Measurements from ENCODE around the gene UBE3B. TPM values are rescaled to one million over a fixed set of nuclear protein-coding genes. Genes with fewer than 3 reads are reported as not detected.
A peak's percentile ranks its signal among the peaks of the same experiment; 100 is the strongest.
"Not testable (repeated sequence)": the region's sequence is repeated elsewhere in the genome, so short reads cannot be mapped to it uniquely, and the experiment has no call there.

Gene UBE3B
- 21.4 TPM for total RNA-seq

- H3K9ac ChIP-seq (ENCODE audit: low read depth in 1 of 3, low read length in 3 of 3): peak within 1 kb of the TSS; percentile 95 to 99 (median 98)
- H3K4me3 ChIP-seq (ENCODE audit: low read length in 3 of 3): peak within 1 kb of the TSS; percentile 93 to 98 (median 96)
- peaks cover 22 to 42% (median 28%) of the 10 kb centered on the region in 3 donors for H3K4me1 ChIP-seq (ENCODE audit: control insufficient read depth in 3 of 3, insufficient read depth in 3 of 3, low read length in 3 of 3)
- no peaks in the 10 kb centered on the region for H3K27me3 ChIP-seq (ENCODE audit: control insufficient read depth in 3 of 3, insufficient read depth in 3 of 3, low read length in 3 of 3)
- no peaks in the 10 kb centered on the region for H3K9me3 ChIP-seq (ENCODE audit: control insufficient read depth in 3 of 3, low read length in 3 of 3)
- peaks cover 0 to 3% (median 0%) of the 10 kb centered on the region in 3 donors for H3K36me3 ChIP-seq (ENCODE audit: control insufficient read depth in 3 of 3, insufficient read depth in 3 of 3, low read length in 3 of 3)
- peak within 1 kb of the TSS; percentile 96 for H3K27ac ChIP-seq (ENCODE audit: low read depth, low read length)
These were observed at the start of gene UBE3B, which contains the start of gene KCTD10 for GRCh38 chr12:109477185-109477962. UBE3B (plus strand) TSS chr12:109477634; CDS start chr12:109483552, 5,918 bp downstream. KCTD10 (minus strand) TSS chr12:109477300; CDS start chr12:109477262, 38 bp downstream.

GRCh38 chr12:109428037-109428629 lies 49.3 kb upstream of the UBE3B start:
- no peak overlapping the region for H3K27ac ChIP-seq (ENCODE audit: low read depth, low read length)
- peaks cover 0 to 3% (median 0%) of the 10 kb centered on the region in 3 donors for H3K27me3 ChIP-seq (ENCODE audit: control insufficient read depth in 3 of 3, insufficient read depth in 3 of 3, low read length in 3 of 3)
- no peaks in the 10 kb centered on the region for H3K36me3 ChIP-seq (ENCODE audit: control insufficient read depth in 3 of 3, insufficient read depth in 3 of 3, low read length in 3 of 3)
- H3K4me1 ChIP-seq (ENCODE audit: control insufficient read depth in 3 of 3, insufficient read depth in 3 of 3, low read length in 3 of 3): peaks cover 0 to 5% (median 5%) of the 10 kb centered on the region in 3 donors
- H3K9ac ChIP-seq (ENCODE audit: low read depth in 1 of 3, low read length in 3 of 3): no peak overlapping the region
- no peak overlapping the region for H3K4me3 ChIP-seq (ENCODE audit: low read length in 3 of 3)
- H3K9me3 ChIP-seq (ENCODE audit: control insufficient read depth in 3 of 3, low read length in 3 of 3): no peaks in the 10 kb centered on the region

- not testable (repeated sequence) for H3K4me3 ChIP-seq (ENCODE audit: low read length in 3 of 3); H3K27me3 ChIP-seq (ENCODE audit: control insufficient read depth in 3 of 3, insufficient read depth in 3 of 3, low read length in 3 of 3); H3K9ac ChIP-seq (ENCODE audit: low read depth in 1 of 3, low read length in 3 of 3); H3K36me3 ChIP-seq (ENCODE audit: control insufficient read depth in 3 of 3, insufficient read depth in 3 of 3, low read length in 3 of 3); H3K9me3 ChIP-seq (ENCODE audit: control insufficient read depth in 3 of 3, low read length in 3 of 3); H3K27ac ChIP-seq (ENCODE audit: low read depth, low read length)
- H3K4me1 ChIP-seq (ENCODE audit: control insufficient read depth in 3 of 3, insufficient read depth in 3 of 3, low read length in 3 of 3): peaks cover 4 to 11% (median 9%) of the 10 kb centered on the region in 3 donors
These were observed 48.6 kb upstream of the UBE3B start for GRCh38 chr12:109428804-109429203.

- Histone ChIP-seq H3K36me3 (ENCODE audit: control insufficient read depth in 3 of 3, insufficient read depth in 3 of 3, low read length in 3 of 3) (no peaks in the 10 kb centered on the region), H3K9me3 (ENCODE audit: control insufficient read depth in 3 of 3, low read length in 3 of 3) (no peaks in the 10 kb centered on the region), H3K27me3 (ENCODE audit: control insufficient read depth in 3 of 3, insufficient read depth in 3 of 3, low read length in 3 of 3) (no peaks in the 10 kb centered on the region), H3K9ac (ENCODE audit: low read depth in 1 of 3, low read length in 3 of 3) (no peak overlapping the region), H3K27ac (ENCODE audit: low read depth, low read length) (no peak overlapping the region), H3K4me3 (ENCODE audit: low read length in 3 of 3) (no peak overlapping the region), H3K4me1 (ENCODE audit: control insufficient read depth in 3 of 3, insufficient read depth in 3 of 3, low read length in 3 of 3) (peaks cover 4 to 11% (median 9%) of the 10 kb centered on the region in 3 donors)
These were observed 47.2 kb upstream of the UBE3B start for GRCh38 chr12:109430244-109430643.

GRCh38 chr12:109432431-109432830 lies 45.0 kb upstream of the UBE3B start:
- no peak overlapping the region for H3K9ac ChIP-seq (ENCODE audit: low read depth in 1 of 3, low read length in 3 of 3)
- no peaks in the 10 kb centered on the region for H3K9me3 ChIP-seq (ENCODE audit: control insufficient read depth in 3 of 3, low read length in 3 of 3)
- H3K4me1 ChIP-seq (ENCODE audit: control insufficient read depth in 3 of 3, insufficient read depth in 3 of 3, low read length in 3 of 3): peaks cover 4 to 12% (median 9%) of the 10 kb centered on the region in 3 donors
- H3K27ac ChIP-seq (ENCODE audit: low read depth, low read length): no peak overlapping the region
- H3K27me3 ChIP-seq (ENCODE audit: control insufficient read depth in 3 of 3, insufficient read depth in 3 of 3, low read length in 3 of 3): no peaks in the 10 kb centered on the region
- H3K36me3 ChIP-seq (ENCODE audit: control insufficient read depth in 3 of 3, insufficient read depth in 3 of 3, low read length in 3 of 3): no peaks in the 10 kb centered on the region
- H3K4me3 ChIP-seq (ENCODE audit: low read length in 3 of 3): no peak overlapping the region

GRCh38 chr12:109432842-109433304 lies 44.6 kb upstream of the UBE3B start:
- Histone ChIP-seq H3K9ac (ENCODE audit: low read depth in 1 of 3, low read length in 3 of 3) (peak overlapping the region in 2 of 3 donors; percentile 9 to 15), H3K9me3 (ENCODE audit: control insufficient read depth in 3 of 3, low read length in 3 of 3) (no peaks in the 10 kb centered on the region), H3K36me3 (ENCODE audit: control insufficient read depth in 3 of 3, insufficient read depth in 3 of 3, low read length in 3 of 3) (no peaks in the 10 kb centered on the region), H3K4me1 (ENCODE audit: control insufficient read depth in 3 of 3, insufficient read depth in 3 of 3, low read length in 3 of 3) (peaks cover 4 to 12% (median 9%) of the 10 kb centered on the region in 3 donors), H3K27ac (ENCODE audit: low read depth, low read length) (peak overlapping the region; percentile 0), H3K4me3 (ENCODE audit: low read length in 3 of 3) (peak overlapping the region in 1 of 3 donors; percentile 57), H3K27me3 (ENCODE audit: control insufficient read depth in 3 of 3, insufficient read depth in 3 of 3, low read length in 3 of 3) (no peaks in the 10 kb centered on the region)

- H3K9ac ChIP-seq (ENCODE audit: low read depth in 1 of 3, low read length in 3 of 3): no peak overlapping the region
- no peaks in the 10 kb centered on the region for H3K27me3 ChIP-seq (ENCODE audit: control insufficient read depth in 3 of 3, insufficient read depth in 3 of 3, low read length in 3 of 3)
- H3K4me3 ChIP-seq (ENCODE audit: low read length in 3 of 3): no peak overlapping the region
- H3K4me1 ChIP-seq (ENCODE audit: control insufficient read depth in 3 of 3, insufficient read depth in 3 of 3, low read length in 3 of 3): peaks cover 4 to 12% (median 9%) of the 10 kb centered on the region in 3 donors
- H3K36me3 ChIP-seq (ENCODE audit: control insufficient read depth in 3 of 3, insufficient read depth in 3 of 3, low read length in 3 of 3): no peaks in the 10 kb centered on the region
- H3K27ac ChIP-seq (ENCODE audit: low read depth, low read length): no peak overlapping the region
- no peaks in the 10 kb centered on the region for H3K9me3 ChIP-seq (ENCODE audit: control insufficient read depth in 3 of 3, low read length in 3 of 3)
These were observed 43.8 kb upstream of the UBE3B start for GRCh38 chr12:109433618-109434017.

GRCh38 chr12:109434582-109434981 lies 42.9 kb upstream of the UBE3B start:
- Histone ChIP-seq H3K4me3 (ENCODE audit: low read length in 3 of 3) (no peak overlapping the region), H3K27ac (ENCODE audit: low read depth, low read length) (no peak overlapping the region), H3K27me3 (ENCODE audit: control insufficient read depth in 3 of 3, insufficient read depth in 3 of 3, low read length in 3 of 3) (no peaks in the 10 kb centered on the region), H3K36me3 (ENCODE audit: control insufficient read depth in 3 of 3, insufficient read depth in 3 of 3, low read length in 3 of 3) (no peaks in the 10 kb centered on the region), H3K9me3 (ENCODE audit: control insufficient read depth in 3 of 3, low read length in 3 of 3) (no peaks in the 10 kb centered on the region), H3K9ac (ENCODE audit: low read depth in 1 of 3, low read length in 3 of 3) (no peak overlapping the region), H3K4me1 (ENCODE audit: control insufficient read depth in 3 of 3, insufficient read depth in 3 of 3, low read length in 3 of 3) (peaks cover 4 to 12% (median 9%) of the 10 kb centered on the region in 3 donors)

- Histone ChIP-seq H3K9me3 (ENCODE audit: control insufficient read depth in 3 of 3, low read length in 3 of 3) (no peaks in the 10 kb centered on the region), H3K4me3 (ENCODE audit: low read length in 3 of 3) (no peak overlapping the region), H3K4me1 (ENCODE audit: control insufficient read depth in 3 of 3, insufficient read depth in 3 of 3, low read length in 3 of 3) (peaks cover 4 to 12% (median 9%) of the 10 kb centered on the region in 3 donors), H3K27me3 (ENCODE audit: control insufficient read depth in 3 of 3, insufficient read depth in 3 of 3, low read length in 3 of 3) (no peaks in the 10 kb centered on the region), H3K9ac (ENCODE audit: low read depth in 1 of 3, low read length in 3 of 3) (no peak overlapping the region), H3K36me3 (ENCODE audit: control insufficient read depth in 3 of 3, insufficient read depth in 3 of 3, low read length in 3 of 3) (no peaks in the 10 kb centered on the region), H3K27ac (ENCODE audit: low read depth, low read length) (no peak overlapping the region)
These were observed 41.8 kb upstream of the UBE3B start for GRCh38 chr12:109435428-109436187.
